HEK293 (cell line): Measurements from ENCODE around the gene KLHL22.

Source experiments
- EGR2 ChIP-seq: fragments of 450-650 bp; formaldehyde crosslinking; IDR thresholded peaks from 2 replicates; pipeline ENCODE4 v1.5.1; 2016; ENCODE audit warnings: low read depth, missing biosample characterization, missing genetic modification characterization
- GLI2 ChIP-seq: fragments of 450-650 bp; formaldehyde crosslinking; IDR thresholded peaks from 2 replicates; pipeline ENCODE4; 2017; ENCODE audit warnings: missing biosample characterization, missing genetic modification characterization, low read depth, borderline replicate concordance
- GLI4 ChIP-seq: fragments of 450-650 bp; formaldehyde crosslinking; IDR thresholded peaks from 2 replicates; pipeline ENCODE4 v1.5.1; 2016; ENCODE audit warnings: missing biosample characterization, missing genetic modification characterization
- HOXC10 ChIP-seq: sonication (generic); formaldehyde crosslinking; IDR thresholded peaks from 2 replicates; pipeline ENCODE4 v1.8.1; 2023; ENCODE audit warnings: mild to moderate bottlenecking, missing genetic modification reagents
- HOXD13 ChIP-seq: sonication (generic); formaldehyde crosslinking; IDR thresholded peaks from 2 replicates; pipeline ENCODE4 v1.8.0; 2022; ENCODE audit warnings: missing genetic modification reagents, borderline replicate concordance
- KLF10 ChIP-seq: fragments of 450-650 bp; IDR thresholded peaks from 2 replicates; pipeline ENCODE4 v1.5.1; 2018; ENCODE audit warnings: missing biosample characterization, mild to moderate bottlenecking, missing genetic modification characterization
- MYNN ChIP-seq: fragments of 450-650 bp; formaldehyde crosslinking; IDR thresholded peaks from 2 replicates; pipeline ENCODE4 v1.5.1; 2016; ENCODE audit warnings: missing biosample characterization, missing genetic modification characterization, borderline replicate concordance
- MZF1 ChIP-seq: fragments of 450-650 bp; formaldehyde crosslinking; IDR thresholded peaks from 2 replicates; pipeline ENCODE4 v1.5.1; 2017; ENCODE audit warnings: missing biosample characterization, missing genetic modification characterization, borderline replicate concordance
- OVOL3 ChIP-seq: fragments of 450-650 bp; formaldehyde crosslinking; IDR thresholded peaks from 2 replicates; pipeline ENCODE4 v1.5.1; 2016; ENCODE audit warnings: missing biosample characterization, missing genetic modification characterization
- REPIN1 ChIP-seq: fragments of 450-650 bp; formaldehyde crosslinking; IDR thresholded peaks from 2 replicates; pipeline ENCODE4 v1.5.1; 2017; ENCODE audit warnings: missing biosample characterization, missing genetic modification characterization, low read depth
- WT1 ChIP-seq: fragments of 450-650 bp; formaldehyde crosslinking; IDR thresholded peaks from 2 replicates; pipeline ENCODE4 v1.5.1; 2016; ENCODE audit warnings: missing biosample characterization, missing genetic modification characterization
- ZBTB1 ChIP-seq: fragments of 450-650 bp; formaldehyde crosslinking; IDR thresholded peaks from 2 replicates; pipeline ENCODE4 v1.5.1; 2016; ENCODE audit warnings: missing biosample characterization, missing genetic modification characterization
- ZBTB17 ChIP-seq: fragments of 450-650 bp; formaldehyde crosslinking; IDR thresholded peaks from 2 replicates; pipeline ENCODE4 v1.5.1; 2016; ENCODE audit warnings: missing biosample characterization, missing genetic modification characterization
- ZBTB7A ChIP-seq: fragments of 450-650 bp; formaldehyde crosslinking; IDR thresholded peaks from 2 replicates; pipeline ENCODE4 v1.5.1; 2016; ENCODE audit warnings: low read depth, missing biosample characterization, missing genetic modification characterization
- ZEB2 ChIP-seq: fragments of 450-650 bp; formaldehyde crosslinking; IDR thresholded peaks from 2 replicates; pipeline ENCODE4 v1.5.1; 2016; ENCODE audit warnings: missing biosample characterization, missing genetic modification characterization
- ZNF132 ChIP-seq: fragments of 450-650 bp; formaldehyde crosslinking; IDR thresholded peaks from 2 replicates; pipeline ENCODE4 v1.5.1; 2017; ENCODE audit warnings: missing biosample characterization, missing genetic modification characterization, borderline replicate concordance
- ZNF138 ChIP-seq: fragments of 450-650 bp; formaldehyde crosslinking; IDR thresholded peaks from 2 replicates; pipeline ENCODE4 v1.5.1; 2016; ENCODE audit warnings: missing biosample characterization, missing genetic modification characterization, borderline replicate concordance
- ZNF175 ChIP-seq: fragments of 450-650 bp; formaldehyde crosslinking; IDR thresholded peaks from 2 replicates; pipeline ENCODE4 v1.5.1; 2016; ENCODE audit warnings: missing biosample characterization, missing genetic modification characterization
- ZNF184 ChIP-seq: fragments of 450-650 bp; IDR thresholded peaks from 2 replicates; pipeline ENCODE4 v1.5.1; 2018; ENCODE audit warnings: missing biosample characterization, mild to moderate bottlenecking, missing genetic modification characterization
- ZNF221 ChIP-seq: fragments of 450-650 bp; formaldehyde crosslinking; IDR thresholded peaks from 2 replicates; pipeline ENCODE4 v1.5.1; 2017; ENCODE audit warnings: missing biosample characterization, missing genetic modification characterization, borderline replicate concordance
- ZNF274 ChIP-seq, 2 experiments: fragments of 200-500 bp in 1 of 2; fragments of 450-650 bp in 1 of 2; sonication (Bioruptor generic) in 1 of 2; formaldehyde crosslinking in 1 of 2; IDR thresholded peaks; 2 replicates each; pipeline versions ENCODE4 v1.5.1 to v1.6.1; 2014 to 2016; ENCODE audit warnings: borderline replicate concordance in 1 of 2, inconsistent platforms in 1 of 2, low read length in 1 of 2, missing biosample characterization in 1 of 2, missing genetic modification characterization in 1 of 2
- ZNF350 ChIP-seq: fragments of 450-650 bp; formaldehyde crosslinking; IDR thresholded peaks from 2 replicates; pipeline ENCODE4 v1.5.0; 2017; ENCODE audit warnings: missing biosample characterization, mild to moderate bottlenecking, missing genetic modification characterization
- ZNF362 ChIP-seq: fragments of 450-650 bp; formaldehyde crosslinking; IDR thresholded peaks from 2 replicates; pipeline ENCODE4 v1.5.1; 2016; ENCODE audit warnings: missing biosample characterization, missing genetic modification characterization
- ZNF416 ChIP-seq: fragments of 450-650 bp; formaldehyde crosslinking; IDR thresholded peaks from 2 replicates; pipeline ENCODE4 v1.5.1; 2016; ENCODE audit warnings: missing biosample characterization, missing genetic modification characterization
- ZNF426 ChIP-seq: fragments of 450-650 bp; formaldehyde crosslinking; IDR thresholded peaks from 2 replicates; pipeline ENCODE4 v1.5.1; 2017; ENCODE audit warnings: missing biosample characterization, missing genetic modification characterization, mild to moderate bottlenecking, inconsistent platforms, moderate library complexity
- ZNF473 ChIP-seq: fragments of 450-650 bp; formaldehyde crosslinking; IDR thresholded peaks from 2 replicates; pipeline ENCODE4 v1.5.1; 2017; ENCODE audit warnings: missing biosample characterization, missing genetic modification characterization
- ZNF558 ChIP-seq: fragments of 450-650 bp; formaldehyde crosslinking; IDR thresholded peaks from 2 replicates; pipeline ENCODE4 v1.5.1; 2016; ENCODE audit warnings: missing biosample characterization, missing genetic modification characterization
- ZNF571 ChIP-seq: fragments of 450-650 bp; formaldehyde crosslinking; IDR thresholded peaks from 2 replicates; pipeline ENCODE4 v1.5.0; 2017; ENCODE audit warnings: missing biosample characterization, missing genetic modification characterization
- ZNF580 ChIP-seq: fragments of 450-650 bp; formaldehyde crosslinking; IDR thresholded peaks from 2 replicates; pipeline ENCODE4 v1.5.1; 2016; ENCODE audit warnings: missing biosample characterization, missing genetic modification characterization
- ZNF621 ChIP-seq: fragments of 450-650 bp; formaldehyde crosslinking; IDR thresholded peaks from 2 replicates; pipeline ENCODE4 v1.5.1; 2017; ENCODE audit warnings: missing biosample characterization, missing genetic modification characterization
- ZNF654 ChIP-seq: fragments of 450-650 bp; formaldehyde crosslinking; IDR thresholded peaks from 2 replicates; pipeline ENCODE4 v1.5.1; 2016; ENCODE audit warnings: low read depth, missing biosample characterization, missing genetic modification characterization
- ZNF692 ChIP-seq: fragments of 450-650 bp; formaldehyde crosslinking; IDR thresholded peaks from 2 replicates; pipeline ENCODE4 v1.5.1; 2016; ENCODE audit warnings: missing biosample characterization, missing genetic modification characterization
- ZNF792 ChIP-seq: fragments of 450-650 bp; formaldehyde crosslinking; IDR thresholded peaks from 2 replicates; pipeline ENCODE4 v1.5.1; 2016; ENCODE audit warnings: missing biosample characterization, missing genetic modification characterization
- ZNF830 ChIP-seq: fragments of 450-650 bp; IDR thresholded peaks from 2 replicates; pipeline ENCODE4 v1.5.0; 2018; ENCODE audit warnings: missing biosample characterization, missing genetic modification characterization, low read depth, mild to moderate bottlenecking, moderate library complexity
- ZSCAN4 ChIP-seq: fragments of 450-650 bp; formaldehyde crosslinking; IDR thresholded peaks from 2 replicates; pipeline ENCODE4 v1.5.1; 2017; ENCODE audit warnings: missing biosample characterization, missing genetic modification characterization

The KLHL22 gene

GRCh38 chr22:20495861-20496681 is 476 bp upstream of the KLHL22 start (continued):
- TF ChIP-seq ZNF362 (no peak), MZF1 (peak; percentile 93), EGR2 (tag by site-specific recombination) (peak; percentile 58), ZNF416 (tag by site-specific recombination) (peak; percentile 43; the same call in 1 of the 2 replicates), ZNF830 (tag by site-specific recombination) (no peak), ZNF132 (tag by site-specific recombination) (no peak), ZNF184 (tag by site-specific recombination) (no peak), ZBTB7A (tag by site-specific recombination) (peak; percentile 98), ZBTB17 (peak; percentile 99), ZNF621 (tag by site-specific recombination) (no peak), ZSCAN4 (tag by site-specific recombination) (peak; percentile 78), ZNF792 (tag by site-specific recombination) (0 out of 2 replicates have a peak, but pooled peaks have one; percentile 89), ZNF571 (tag by site-specific recombination) (peak; percentile 48; the same call in 1 of the 2 replicates), MYNN (tag by site-specific recombination) (no peak), GLI4 (peak; percentile 92), ZNF350 (tag by site-specific recombination) (no peak), REPIN1 (peak; percentile 94), WT1 (tag by site-specific recombination) (peak; percentile 98), ZNF558 (tag by site-specific recombination) (0 out of 2 replicates have a peak, but pooled peaks have one; percentile 42), OVOL3 (tag by site-specific recombination) (0 out of 2 replicates have a peak, but pooled peaks have one; percentile 55), ZNF580 (peak; percentile 88), ZEB2 (tag by site-specific recombination) (peak; percentile 95), ZNF175 (no peak), ZNF692 (tag by site-specific recombination) (peak; percentile 87), HOXD13 (no peak), KLF10 (tag by site-specific recombination) (peak; percentile 3; the same call in 1 of the 2 replicates), ZNF274 (IDR thresholded peaks at IDR 0.05; ENCODE audit: low read length) (no peak), ZNF274 (tag by site-specific recombination; IDR thresholded peaks at IDR 0.05; ENCODE audit: borderline replicate concordance) (no peak), ZBTB1 (tag by site-specific recombination) (no peak), ZNF654 (tag by site-specific recombination) (peak; percentile 53; the same call in 1 of the 2 replicates), ZNF221 (no peak), ZNF138 (tag by site-specific recombination) (no peak), ZNF473 (no peak), ZNF426 (no peak), HOXC10 (no peak), GLI2 (tag by site-specific recombination) (no peak)
